HepG2 (cell line): ENCODE data around the gene TGM1. TPM values are rescaled to one million over a fixed set of nuclear protein-coding genes. Genes with fewer than 3 reads are reported as not detected.

Experiments
- EED ChIP-seq: sonication (generic); formaldehyde crosslinking; IDR thresholded peaks from 2 replicates; pipeline ENCODE4 v1.5.0; 2020; ENCODE audit warnings: mild to moderate bottlenecking, missing genetic modification reagents
- EZH2 ChIP-seq: conservative IDR thresholded peaks from 2 replicates; pipeline ENCODE4 v1.6.1; 2012; ENCODE audit warnings: mild to moderate bottlenecking, low read depth, low read length, moderate library complexity
- HCFC1 ChIP-seq: fragments of 150-350 bp; IDR thresholded peaks from 2 replicates; pipeline ENCODE4 v1.6.1; 2014; ENCODE audit warnings: low read depth, low read length
- HNRNPK ChIP-seq: fragments of 200-400 bp; formaldehyde crosslinking; IDR thresholded peaks from 2 replicates; pipeline ENCODE4 v1.6.1; 2018; ENCODE audit warnings: low read length, low read depth, moderate library complexity, mild to moderate bottlenecking; ENCODE audit not compliant: poor library complexity, severe bottlenecking
- KDM2A ChIP-seq: sonication (generic); formaldehyde crosslinking; IDR thresholded peaks from 2 replicates; pipeline ENCODE4 v1.4.0; 2020; ENCODE audit warnings: low read depth, missing genetic modification reagents, borderline replicate concordance
- MYNN ChIP-seq: sonication (generic); formaldehyde crosslinking; IDR thresholded peaks from 2 replicates; pipeline ENCODE4 v1.4.0; 2020; ENCODE audit warnings: mild to moderate bottlenecking, low read depth, missing genetic modification reagents
- PHF20 ChIP-seq: sonication (generic); formaldehyde crosslinking; IDR thresholded peaks from 2 replicates; pipeline ENCODE4 v1.5.0; 2020; ENCODE audit warnings: mild to moderate bottlenecking, missing genetic modification reagents
- REXO4 ChIP-seq: sonication (generic); formaldehyde crosslinking; IDR thresholded peaks from 2 replicates; pipeline ENCODE4 v1.8.0; 2022; ENCODE audit warnings: missing genetic modification reagents, mild to moderate bottlenecking, borderline replicate concordance
- STAG1 ChIP-seq: sonication (generic); formaldehyde crosslinking; IDR thresholded peaks from 2 replicates; pipeline ENCODE4 v1.4.0; 2020; ENCODE audit warnings: missing genetic modification reagents
- ZKSCAN5 ChIP-seq: sonication (generic); formaldehyde crosslinking; IDR thresholded peaks from 2 replicates; pipeline ENCODE4 v1.5.1; 2020; ENCODE audit warnings: mild to moderate bottlenecking, missing genetic modification reagents
- ZNF101 ChIP-seq: sonication (generic); formaldehyde crosslinking; IDR thresholded peaks from 2 replicates; pipeline ENCODE4 v1.4.0; 2020; ENCODE audit warnings: mild to moderate bottlenecking, low read depth, missing genetic modification reagents, borderline replicate concordance
- ZNF251 ChIP-seq: sonication (generic); formaldehyde crosslinking; IDR thresholded peaks from 2 replicates; pipeline ENCODE4 v1.9.0; 2021; ENCODE audit warnings: mild to moderate bottlenecking, missing genetic modification reagents
- ZNF34 ChIP-seq: sonication (generic); formaldehyde crosslinking; IDR thresholded peaks from 2 replicates; pipeline ENCODE4 v1.4.0; 2020; ENCODE audit warnings: mild to moderate bottlenecking, missing genetic modification reagents, borderline replicate concordance
- ZNF674 ChIP-seq: sonication (generic); formaldehyde crosslinking; IDR thresholded peaks from 2 replicates; pipeline ENCODE4 v1.5.0; 2020; ENCODE audit warnings: low read depth, mild to moderate bottlenecking, missing genetic modification reagents
- ZSCAN9 ChIP-seq: IDR thresholded peaks from 2 replicates; pipeline ENCODE4 v1.6.1; 2016; ENCODE audit warnings: borderline replicate concordance
- polyA plus RNA-seq, 8 experiments: library from polyadenylated mRNA; depleted of rRNA in 3 of 8; stranded (reverse) in 7 of 8; unstranded in 1 of 8; fragments of >200 nt; fragmentation: Illumina TruSeq in 4 of 8; extraction: Trizol in 4 of 8; gene quantifications; 2 replicates each; pipeline versions ENCODE4 v1.2.1 to v1.2.3, GENCODE V29; 2011 to 2016; ENCODE audit warnings: low read depth in 4 of 8, missing spikeins in 1 of 8, mixed read lengths in 1 of 8; ENCODE audit not compliant: insufficient read depth in 1 of 8
- total RNA-seq, 5 experiments: library from RNA; depleted of rRNA; stranded (reverse); fragments of >200 nt; fragmentation: Illumina TruSeq; extraction: Trizol; gene quantifications; 2 replicates each; pipeline ENCODE4 v1.2.3, GENCODE V29; 2016; ENCODE audit warnings: low read depth in 1 of 5
- TF ChIP-seq, protein P1 (sequence below): sonication (generic); formaldehyde crosslinking; IDR thresholded peaks from 2 replicates; pipeline ENCODE4 v1.4.0; 2020; ENCODE audit warnings: missing genetic modification reagents
- TF ChIP-seq, protein P2 (sequence below): sonication (generic); formaldehyde crosslinking; IDR thresholded peaks from 2 replicates; pipeline ENCODE4 v1.5.1; 2020; ENCODE audit warnings: missing genetic modification reagents, mild to moderate bottlenecking, borderline replicate concordance
- TF ChIP-seq, protein P3 (sequence below): sonication (generic); formaldehyde crosslinking; IDR thresholded peaks from 2 replicates; pipeline ENCODE4 v1.8.0; 2022; ENCODE audit warnings: mild to moderate bottlenecking, missing genetic modification reagents, moderate library complexity
- TF ChIP-seq, protein P4 (sequence below): IDR thresholded peaks from 2 replicates; pipeline ENCODE4 v1.6.1; 2016

The TGM1 gene
- total and polyA plus RNA-seq, 2 of the 13 experiments (the other 11 are each of a cell fraction or from before 2014, with no cell fraction given), result 3.2 to 10.6 TPM

DNA sequence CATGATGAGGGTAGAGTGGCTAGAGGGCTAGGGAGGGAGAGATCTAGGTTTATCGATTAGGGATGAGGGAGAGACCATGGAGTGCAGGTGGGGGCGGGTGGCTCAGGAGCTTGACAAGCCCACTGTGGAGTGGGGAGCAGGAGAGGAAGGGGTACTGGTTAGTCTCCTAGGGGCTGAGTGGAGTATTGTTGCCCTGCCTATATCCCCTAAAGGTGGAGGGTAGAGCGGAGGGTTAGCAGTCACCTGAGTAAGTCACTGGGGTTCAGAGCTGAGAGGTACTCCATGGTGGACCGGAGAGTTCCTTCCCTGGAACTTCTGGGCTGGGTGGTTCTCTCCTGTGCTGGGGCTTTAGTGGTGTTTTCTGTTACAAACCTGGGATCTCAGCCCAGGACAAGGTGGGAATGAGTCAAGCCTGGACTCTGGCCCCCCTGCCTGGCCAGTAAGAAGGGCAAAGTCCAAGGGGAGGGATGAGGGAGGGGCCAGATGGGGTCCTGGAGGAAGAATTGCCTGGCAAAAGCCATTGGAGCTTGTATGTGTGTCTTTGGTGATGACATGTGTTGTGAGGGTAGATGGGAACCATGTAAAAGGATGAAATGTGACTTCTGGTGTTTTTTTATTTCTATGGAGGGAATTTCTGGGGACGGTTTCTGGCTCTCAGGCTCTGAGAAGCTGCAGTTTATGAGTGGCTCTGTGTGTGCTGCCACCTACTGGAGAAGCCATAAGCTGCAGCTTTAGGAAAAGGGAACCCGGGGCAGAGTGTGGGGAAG is 44.8 kb upstream of the TGM1 start, which contains the start of gene CIDEB (continued):
- TF ChIP-seq, protein P1, sequence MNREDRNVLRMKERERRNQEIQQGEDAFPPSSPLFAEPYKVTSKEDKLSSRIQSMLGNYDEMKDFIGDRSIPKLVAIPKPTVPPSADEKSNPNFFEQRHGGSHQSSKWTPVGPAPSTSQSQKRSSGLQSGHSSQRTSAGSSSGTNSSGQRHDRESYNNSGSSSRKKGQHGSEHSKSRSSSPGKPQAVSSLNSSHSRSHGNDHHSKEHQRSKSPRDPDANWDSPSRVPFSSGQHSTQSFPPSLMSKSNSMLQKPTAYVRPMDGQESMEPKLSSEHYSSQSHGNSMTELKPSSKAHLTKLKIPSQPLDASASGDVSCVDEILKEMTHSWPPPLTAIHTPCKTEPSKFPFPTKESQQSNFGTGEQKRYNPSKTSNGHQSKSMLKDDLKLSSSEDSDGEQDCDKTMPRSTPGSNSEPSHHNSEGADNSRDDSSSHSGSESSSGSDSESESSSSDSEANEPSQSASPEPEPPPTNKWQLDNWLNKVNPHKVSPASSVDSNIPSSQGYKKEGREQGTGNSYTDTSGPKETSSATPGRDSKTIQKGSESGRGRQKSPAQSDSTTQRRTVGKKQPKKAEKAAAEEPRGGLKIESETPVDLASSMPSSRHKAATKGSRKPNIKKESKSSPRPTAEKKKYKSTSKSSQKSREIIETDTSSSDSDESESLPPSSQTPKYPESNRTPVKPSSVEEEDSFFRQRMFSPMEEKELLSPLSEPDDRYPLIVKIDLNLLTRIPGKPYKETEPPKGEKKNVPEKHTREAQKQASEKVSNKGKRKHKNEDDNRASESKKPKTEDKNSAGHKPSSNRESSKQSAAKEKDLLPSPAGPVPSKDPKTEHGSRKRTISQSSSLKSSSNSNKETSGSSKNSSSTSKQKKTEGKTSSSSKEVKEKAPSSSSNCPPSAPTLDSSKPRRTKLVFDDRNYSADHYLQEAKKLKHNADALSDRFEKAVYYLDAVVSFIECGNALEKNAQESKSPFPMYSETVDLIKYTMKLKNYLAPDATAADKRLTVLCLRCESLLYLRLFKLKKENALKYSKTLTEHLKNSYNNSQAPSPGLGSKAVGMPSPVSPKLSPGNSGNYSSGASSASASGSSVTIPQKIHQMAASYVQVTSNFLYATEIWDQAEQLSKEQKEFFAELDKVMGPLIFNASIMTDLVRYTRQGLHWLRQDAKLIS (CRISPR knock-in tag), result 0 out of 2 replicates have a peak, but pooled peaks have one; percentile 12
- TF ChIP-seq, protein P2, sequence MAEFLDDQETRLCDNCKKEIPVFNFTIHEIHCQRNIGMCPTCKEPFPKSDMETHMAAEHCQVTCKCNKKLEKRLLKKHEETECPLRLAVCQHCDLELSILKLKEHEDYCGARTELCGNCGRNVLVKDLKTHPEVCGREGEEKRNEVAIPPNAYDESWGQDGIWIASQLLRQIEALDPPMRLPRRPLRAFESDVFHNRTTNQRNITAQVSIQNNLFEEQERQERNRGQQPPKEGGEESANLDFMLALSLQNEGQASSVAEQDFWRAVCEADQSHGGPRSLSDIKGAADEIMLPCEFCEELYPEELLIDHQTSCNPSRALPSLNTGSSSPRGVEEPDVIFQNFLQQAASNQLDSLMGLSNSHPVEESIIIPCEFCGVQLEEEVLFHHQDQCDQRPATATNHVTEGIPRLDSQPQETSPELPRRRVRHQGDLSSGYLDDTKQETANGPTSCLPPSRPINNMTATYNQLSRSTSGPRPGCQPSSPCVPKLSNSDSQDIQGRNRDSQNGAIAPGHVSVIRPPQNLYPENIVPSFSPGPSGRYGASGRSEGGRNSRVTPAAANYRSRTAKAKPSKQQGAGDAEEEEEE, result peak; percentile 48; the same call in 1 of the 2 replicates
- TF ChIP-seq, protein P3, sequence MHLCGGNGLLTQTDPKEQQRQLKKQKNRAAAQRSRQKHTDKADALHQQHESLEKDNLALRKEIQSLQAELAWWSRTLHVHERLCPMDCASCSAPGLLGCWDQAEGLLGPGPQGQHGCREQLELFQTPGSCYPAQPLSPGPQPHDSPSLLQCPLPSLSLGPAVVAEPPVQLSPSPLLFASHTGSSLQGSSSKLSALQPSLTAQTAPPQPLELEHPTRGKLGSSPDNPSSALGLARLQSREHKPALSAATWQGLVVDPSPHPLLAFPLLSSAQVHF (CRISPR knock-in tag), result no peak
- TF ChIP-seq ZNF101, result 0 out of 2 replicates have a peak, but pooled peaks have one; percentile 82
- peak; percentile 89 for TF ChIP-seq KDM2A (CRISPR knock-in tag)
- TF ChIP-seq ZNF674 (CRISPR knock-in tag), result 0 out of 2 replicates have a peak, but pooled peaks have one; percentile 8
- peak; percentile 74 for TF ChIP-seq ZNF34
- no peak for TF ChIP-seq EZH2
- 0 out of 2 replicates have a peak, but pooled peaks have one; percentile 89 for TF ChIP-seq ZNF251
- 0 out of 2 replicates have a peak, but pooled peaks have one; percentile 74 for TF ChIP-seq EED (CRISPR knock-in tag)
- no peak for TF ChIP-seq PHF20 (CRISPR knock-in tag)
- TF ChIP-seq ZKSCAN5, result no peak; the same call in 1 of the 2 replicates
- TF ChIP-seq MYNN (CRISPR knock-in tag), result 0 out of 2 replicates have a peak, but pooled peaks have one; percentile 95
- no peak for TF ChIP-seq REXO4
- TF ChIP-seq, protein P4, sequence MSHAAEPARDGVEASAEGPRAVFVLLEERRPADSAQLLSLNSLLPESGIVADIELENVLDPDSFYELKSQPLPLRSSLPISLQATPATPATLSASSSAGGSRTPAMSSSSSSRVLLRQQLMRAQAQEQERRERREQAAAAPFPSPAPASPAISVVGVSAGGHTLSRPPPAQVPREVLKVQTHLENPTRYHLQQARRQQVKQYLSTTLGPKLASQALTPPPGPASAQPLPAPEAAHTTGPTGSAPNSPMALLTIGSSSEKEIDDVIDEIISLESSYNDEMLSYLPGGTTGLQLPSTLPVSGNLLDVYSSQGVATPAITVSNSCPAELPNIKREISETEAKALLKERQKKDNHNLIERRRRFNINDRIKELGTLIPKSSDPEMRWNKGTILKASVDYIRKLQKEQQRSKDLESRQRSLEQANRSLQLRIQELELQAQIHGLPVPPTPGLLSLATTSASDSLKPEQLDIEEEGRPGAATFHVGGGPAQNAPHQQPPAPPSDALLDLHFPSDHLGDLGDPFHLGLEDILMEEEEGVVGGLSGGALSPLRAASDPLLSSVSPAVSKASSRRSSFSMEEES (CRISPR knock-in tag), result peak; percentile 82
- TF ChIP-seq HCFC1, result no peak; the same call in 1 of the 2 replicates
- TF ChIP-seq STAG1 (CRISPR knock-in tag), result peak; percentile 67
- TF ChIP-seq ZSCAN9 (CRISPR knock-in tag), result peak; percentile 95
- no peak for TF ChIP-seq HNRNPK
